ENCODE data around the gene MRPL20. TPM values are rescaled to one million over a fixed set of nuclear protein-coding genes. Genes with fewer than 3 reads are reported as not detected.

Gene MRPL20
- total and polyA plus RNA-seq, 9 of the 15 experiments (the other 6 are each of a cell fraction or from before 2014, with no cell fraction given): 180 to 671 (median 229) TPM

DNA sequence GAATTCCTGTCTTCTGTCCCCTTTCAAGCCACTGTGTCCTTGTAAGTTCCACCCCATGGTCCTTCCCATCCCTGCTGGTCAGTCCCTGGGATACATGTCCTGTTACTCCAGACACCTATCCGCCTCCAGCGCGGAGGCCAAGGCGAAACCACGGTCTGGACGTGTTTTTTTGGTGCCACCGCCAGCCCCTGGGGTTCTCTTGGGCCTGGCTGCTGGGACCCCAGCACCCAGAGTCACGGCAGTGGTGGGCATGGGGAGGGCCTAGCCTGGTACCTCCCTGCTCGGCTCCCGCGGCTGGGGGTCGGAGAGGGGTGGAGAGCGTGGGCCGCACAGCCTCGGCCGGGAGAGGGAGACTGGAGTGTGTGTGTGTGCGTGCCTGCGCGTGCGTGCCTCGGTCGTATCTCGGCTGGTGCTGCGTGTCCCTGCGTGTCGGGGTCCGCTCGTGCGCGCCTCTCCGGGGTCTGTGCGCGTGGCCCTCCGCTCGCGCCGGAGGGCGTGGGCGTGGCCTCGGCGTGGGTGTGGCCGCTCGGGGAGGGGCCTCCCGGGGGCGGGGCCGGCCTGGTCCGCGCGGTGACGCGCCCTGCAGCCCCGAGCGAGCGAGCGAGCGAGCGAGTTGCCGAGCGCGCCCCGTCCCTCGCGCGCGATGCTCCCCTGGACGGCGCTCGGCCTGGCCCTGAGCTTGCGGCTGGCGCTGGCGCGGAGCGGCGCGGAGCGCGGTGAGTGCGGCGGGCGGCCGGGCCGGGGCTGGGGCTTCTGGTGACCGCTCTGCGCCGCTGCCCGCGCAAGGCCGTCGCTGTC, 28.2 kb upstream of the MRPL20 start, which contains the start of gene VWA1 (continued):
- TF ChIP-seq RAD21 (CRISPR knock-in tag; conservative IDR thresholded peaks at IDR 0.05 in 1 of 2, IDR thresholded peaks at IDR 0.05 in 1 of 2) (no peak), ZNF766 (CRISPR knock-in tag; conservative IDR thresholded peaks at IDR 0.05) (no peak), MLX (CRISPR knock-in tag; conservative IDR thresholded peaks at IDR 0.05) (0 out of 4 replicates have a peak, but pooled peaks of 1 of the 2 experiments have one; percentile 76), HDAC1 (IDR thresholded peaks at IDR 0.05) (peak in 1 of 2 experiments; percentile 77; a peak in 1 of 4 replicates), ZBTB1 (CRISPR knock-in tag; IDR thresholded peaks at IDR 0.05; ENCODE audit: borderline replicate concordance, low read depth) (peak; percentile 80), POLR2G (IDR thresholded peaks at IDR 0.05; ENCODE audit: low read depth, low read length) (peak; percentile 74), PHF8 (IDR thresholded peaks at IDR 0.05; ENCODE audit: borderline replicate concordance, low read length) (peak; percentile 57; the same call in 1 of the 2 replicates), TBP (optimal IDR thresholded peaks at IDR 0.05; ENCODE audit: low read depth, low read length) (peak; percentile 27), KLF10 (CRISPR knock-in tag; IDR thresholded peaks at IDR 0.05) (no peak), NEUROD1 (IDR thresholded peaks at IDR 0.05; ENCODE audit: borderline replicate concordance, low read depth, low read length, partially characterized antibody) (no peak), TFAM (CRISPR knock-in tag; conservative IDR thresholded peaks at IDR 0.05) (no peak), HDAC8 (tag; IDR thresholded peaks at IDR 0.05) (0 out of 2 replicates have a peak, but pooled peaks have one; percentile 52), TCF7 (IDR thresholded peaks at IDR 0.05; ENCODE audit: borderline replicate concordance) (no peak), ZNF175 (CRISPR knock-in tag; IDR thresholded peaks at IDR 0.05; ENCODE audit: low read depth) (no peak), ZBTB40 (IDR thresholded peaks at IDR 0.05) (0 out of 2 replicates have a peak, but pooled peaks have one; percentile 49), ZBTB40 (CRISPR knock-in tag; IDR thresholded peaks at IDR 0.05) (no peak), RBM17 (IDR thresholded peaks at IDR 0.05; ENCODE audit: borderline replicate concordance, low read depth, low read length) (no peak)
